ENCODE results near the gene PLEKHA5. TPM values are rescaled to one million over a fixed set of nuclear protein-coding genes. Genes with fewer than 3 reads are reported as not detected.

PLEKHA5 gene
- total and polyA plus RNA-seq, 3 donors from 2014 or later = 22.4 to 37.5 (median 34.8) TPM

DNA sequence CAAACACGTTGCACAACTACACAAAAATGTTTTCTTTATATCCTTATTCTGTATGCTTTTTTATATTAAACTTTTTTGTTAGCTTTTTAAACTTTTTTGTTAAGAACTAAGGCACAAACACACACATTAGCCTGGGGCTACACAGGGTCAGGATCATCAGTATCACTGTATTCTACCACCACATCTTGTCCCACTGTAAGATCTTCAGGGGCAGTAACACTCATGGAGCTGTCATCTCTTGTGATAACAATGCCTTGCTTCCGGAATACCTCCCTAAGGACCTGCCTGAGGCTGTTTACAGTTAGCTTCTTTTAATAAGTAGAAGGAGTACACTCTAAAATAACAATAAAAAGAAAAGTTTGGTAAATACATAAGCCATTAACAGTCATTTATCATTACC lies 42.2 kb downstream of the PLEKHA5 start:
- Histone ChIP-seq H3K27ac (no peak overlapping the region), H3K27me3 (no peaks in the 10 kb centered on the region), H3K9me3 (no peaks in the 10 kb centered on the region), H3K4me1 (peaks cover 4% of the 10 kb centered on the region), H3K4me3 (no peak overlapping the region), H3K36me3 (ENCODE audit: low read depth, missing control alignments) (no peaks in the 10 kb centered on the region)
- DNase-seq = no peak
- 87 to 89% methylated on average over 2 of the region's 2 CpGs for WGBS, 2 donors
- intact Hi-C loops (cut with DNase I; ENCODE audit: low total_unique reads) = no loop called here
- TF ChIP-seq POLR2A (IDR thresholded peaks at IDR 0.05) (no peak), CTCF (IDR thresholded peaks at IDR 0.05) (no peak)

GRCh38 chr12:19177754-19178153 lies 48.2 kb downstream of the PLEKHA5 start:
- H3K4me3 ChIP-seq = no peak overlapping the region
- no peaks in the 10 kb centered on the region for H3K36me3 ChIP-seq (ENCODE audit: low read depth, missing control alignments)
- WGBS, 2 donors = 76 to 86% methylated on average over 3 of the region's 3 CpGs
- H3K27ac ChIP-seq = no peak overlapping the region
- no peaks in the 10 kb centered on the region for H3K9me3 ChIP-seq
- no peaks in the 10 kb centered on the region for H3K27me3 ChIP-seq
- H3K4me1 ChIP-seq = no peaks in the 10 kb centered on the region
- no peak for DNase-seq
- TF ChIP-seq CTCF (IDR thresholded peaks at IDR 0.05) (no peak), POLR2A (IDR thresholded peaks at IDR 0.05) (no peak)
- intact Hi-C loops (cut with DNase I; ENCODE audit: low total_unique reads) = no loop called here

DNA sequence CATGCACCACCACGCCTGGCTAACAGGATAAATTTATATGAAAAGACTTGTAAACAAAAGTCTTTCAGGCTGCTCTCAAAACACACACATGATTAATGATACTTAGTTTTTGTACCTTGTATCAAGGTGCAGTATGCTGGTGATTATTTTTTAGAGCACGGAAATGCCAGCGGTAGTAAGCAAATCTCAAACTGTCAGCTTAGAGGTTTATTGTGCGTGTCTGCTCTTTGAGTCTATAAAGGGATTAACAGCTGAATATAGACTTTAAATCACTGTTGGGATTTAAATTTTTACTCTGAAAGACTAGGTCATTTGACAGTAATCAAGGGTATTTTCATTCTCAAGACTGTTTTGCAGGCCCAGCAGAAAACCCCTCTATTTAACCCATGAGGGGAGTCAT lies 50.5 kb downstream of the PLEKHA5 start:
- H3K4me1 ChIP-seq = no peaks in the 10 kb centered on the region
- TF ChIP-seq POLR2A (IDR thresholded peaks at IDR 0.05) (no peak), CTCF (IDR thresholded peaks at IDR 0.05) (no peak)
- no peaks in the 10 kb centered on the region for H3K36me3 ChIP-seq (ENCODE audit: low read depth, missing control alignments)
- 93 to 96% methylated on average over 4 of the region's 4 CpGs for WGBS, 2 donors
- no peaks in the 10 kb centered on the region for H3K9me3 ChIP-seq
- no peaks in the 10 kb centered on the region for H3K27me3 ChIP-seq
- DNase-seq = no peak
- H3K4me3 ChIP-seq = no peak overlapping the region
- intact Hi-C loops (cut with DNase I; ENCODE audit: low total_unique reads) = no loop called here
- no peak overlapping the region for H3K27ac ChIP-seq

- no peaks in the 10 kb centered on the region for H3K9me3 ChIP-seq
- H3K36me3 ChIP-seq (ENCODE audit: low read depth, missing control alignments) = no peaks in the 10 kb centered on the region
- intact Hi-C loops (cut with DNase I; ENCODE audit: low total_unique reads) = no loop called here
- H3K27ac ChIP-seq = no peak overlapping the region
- no peaks in the 10 kb centered on the region for H3K27me3 ChIP-seq
- DNase-seq = no peak
- no peaks in the 10 kb centered on the region for H3K4me1 ChIP-seq
- H3K4me3 ChIP-seq = no peak overlapping the region
- 82 to 90% methylated on average over 8 of the region's 8 CpGs for WGBS, 2 donors
- TF ChIP-seq POLR2A (IDR thresholded peaks at IDR 0.05) = no peak
- TF ChIP-seq CTCF (IDR thresholded peaks at IDR 0.05) = no peak
Measured at GRCh38 chr12:19181666-19182426, 52.3 kb downstream of the PLEKHA5 start.

All from testis (tissue), 3 donors.